WTC11 (cell line): Measurements from ENCODE around the gene SLC7A10. TPM values are rescaled to one million over a fixed set of nuclear protein-coding genes. Genes with fewer than 3 reads are reported as not detected.

Experiments
- ATAC-seq: fragments of 200-7000 bp; cut with Tn5 transposase; 2 replicates; pipeline ENCODE4 v1.10.0; 2021; ENCODE audit warnings: mild to moderate bottlenecking, moderate library complexity
- CTCF ChIA-PET: fragments of 300-600 bp; sonication (Branson Sonifier 250); formaldehyde crosslinking; loops from one replicate; lab custom pipeline; 2021; ENCODE audit warnings: antibody characterized with exemption; lab: Charles Lee
- POLR2A ChIA-PET: fragments of 350-600 bp; sonication (Branson Sonifier 250); formaldehyde crosslinking; loops from one replicate; lab custom pipeline; 2021; ENCODE audit warnings: antibody characterized with exemption; lab: Charles Lee
- DNase-seq: peaks from one replicate; pipeline ENCODE4 v3.0.0; 2021; ENCODE audit warnings: low spot score
- H3K27ac Mint-ChIP-seq: 2 replicates; pipeline ENCODE4 v1.8.0; 2021; ENCODE audit warnings: mixed read lengths
- H3K27me3 Mint-ChIP-seq: 2 replicates; pipeline ENCODE4 v1.8.0; 2021; ENCODE audit warnings: low read depth, mild to moderate bottlenecking, moderate library complexity, mixed read lengths
- H3K36me3 Mint-ChIP-seq: 2 replicates; pipeline ENCODE4 v1.8.0; 2021; ENCODE audit warnings: mixed read lengths
- H3K4me1 Mint-ChIP-seq: 2 replicates; pipeline ENCODE4 v1.8.0; 2022; ENCODE audit warnings: mixed read lengths
- H3K4me3 Mint-ChIP-seq: 2 replicates; pipeline ENCODE4 v1.8.0; 2021; ENCODE audit warnings: mild to moderate bottlenecking, moderate library complexity, mixed read lengths
- H3K9me3 Mint-ChIP-seq: 2 replicates; pipeline ENCODE4 v1.8.0; 2021; ENCODE audit warnings: mixed read lengths
- ATF3 ChIP-seq: sonication (generic); formaldehyde crosslinking; conservative IDR thresholded peaks from 2 replicates; pipeline ENCODE4 v1.8.1; 2022; ENCODE audit warnings: mild to moderate bottlenecking, missing genetic modification reagents
- CBFB ChIP-seq: sonication (generic); formaldehyde crosslinking; IDR thresholded peaks from 2 replicates; pipeline ENCODE4 v1.8.1; 2022; ENCODE audit warnings: mild to moderate bottlenecking, low read depth, missing genetic modification reagents
- ELF4 ChIP-seq: sonication (generic); formaldehyde crosslinking; IDR thresholded peaks from 2 replicates; pipeline ENCODE4 v1.8.1; 2022; ENCODE audit warnings: low read depth, mild to moderate bottlenecking, moderate library complexity, missing genetic modification reagents
- EMX1 ChIP-seq: fragments of 250-450 bp; sonication (Bioruptor Pico); IDR thresholded peaks from 2 replicates; pipeline ENCODE4 v1.8.0; 2021; ENCODE audit warnings: mild to moderate bottlenecking
- ETV6 ChIP-seq: sonication (generic); formaldehyde crosslinking; IDR thresholded peaks from 2 replicates; pipeline ENCODE4 v1.8.1; 2022; ENCODE audit warnings: mild to moderate bottlenecking, missing genetic modification reagents
- FOXK1 ChIP-seq: sonication (generic); formaldehyde crosslinking; IDR thresholded peaks from 2 replicates; pipeline ENCODE4 v1.8.0; 2022; ENCODE audit warnings: mild to moderate bottlenecking, moderate library complexity, missing genetic modification reagents
- GTF2I ChIP-seq: fragments of 250-450 bp; sonication (Bioruptor Pico); conservative IDR thresholded peaks from 2 replicates; pipeline ENCODE4 v1.4.0; 2021; ENCODE audit warnings: mild to moderate bottlenecking
- HMGA2 ChIP-seq: fragments of 250-450 bp; sonication (Bioruptor Pico); IDR thresholded peaks from 2 replicates; pipeline ENCODE4 v1.4.0; 2021; ENCODE audit warnings: mild to moderate bottlenecking, moderate library complexity
- IRF1 ChIP-seq: sonication (generic); formaldehyde crosslinking; IDR thresholded peaks from 2 replicates; pipeline ENCODE4 v1.8.0; 2023; ENCODE audit warnings: missing genetic modification reagents
- IRF2 ChIP-seq: sonication (generic); formaldehyde crosslinking; IDR thresholded peaks from 2 replicates; pipeline ENCODE4 v1.8.0; 2022; ENCODE audit warnings: low read depth, missing genetic modification reagents, borderline replicate concordance
- JAZF1 ChIP-seq: fragments of 250-450 bp; sonication (Bioruptor Pico); IDR thresholded peaks from 2 replicates; pipeline ENCODE4 v1.9.0; 2021; ENCODE audit warnings: moderate library complexity, mild to moderate bottlenecking, inconsistent platforms
- KAT7 ChIP-seq: sonication (generic); formaldehyde crosslinking; IDR thresholded peaks from 2 replicates; pipeline ENCODE4 v1.8.1; 2023; ENCODE audit warnings: missing genetic modification reagents, mild to moderate bottlenecking, borderline replicate concordance
- MLX ChIP-seq: sonication (generic); formaldehyde crosslinking; IDR thresholded peaks from 2 replicates; pipeline ENCODE4 v1.8.1; 2023; ENCODE audit warnings: mild to moderate bottlenecking, missing genetic modification reagents, moderate library complexity
- MXD4 ChIP-seq: fragments of 250-450 bp; sonication (Bioruptor Pico); IDR thresholded peaks from 2 replicates; pipeline ENCODE4 v1.8.0; 2021; ENCODE audit warnings: mild to moderate bottlenecking, moderate library complexity, borderline replicate concordance
- MYBL2 ChIP-seq: sonication (generic); formaldehyde crosslinking; IDR thresholded peaks from 2 replicates; pipeline ENCODE4 v1.8.1; 2023; ENCODE audit warnings: mild to moderate bottlenecking, moderate library complexity, missing genetic modification reagents
- TEAD1 ChIP-seq: sonication (generic); formaldehyde crosslinking; IDR thresholded peaks from 2 replicates; pipeline ENCODE4 v1.8.0; 2022; ENCODE audit warnings: mild to moderate bottlenecking, missing genetic modification reagents
- ZMAT4 ChIP-seq: fragments of 250-450 bp; sonication (Bioruptor Pico); IDR thresholded peaks from 2 replicates; pipeline ENCODE4 v1.9.0; 2021; ENCODE audit warnings: mild to moderate bottlenecking
- ZNF232 ChIP-seq: sonication (generic); formaldehyde crosslinking; IDR thresholded peaks from 2 replicates; pipeline ENCODE4 v1.8.0; 2022; ENCODE audit warnings: mild to moderate bottlenecking, missing genetic modification reagents
- ZNF317 ChIP-seq: sonication (generic); formaldehyde crosslinking; IDR thresholded peaks from 2 replicates; pipeline ENCODE4 v1.8.1; 2023; ENCODE audit warnings: low read depth, mild to moderate bottlenecking, moderate library complexity, missing genetic modification reagents, borderline replicate concordance
- ZNF425 ChIP-seq: fragments of 250-450 bp; sonication (Bioruptor Pico); conservative IDR thresholded peaks from 2 replicates; pipeline ENCODE4 v1.9.0; 2021; ENCODE audit warnings: mild to moderate bottlenecking
- ZNF532 ChIP-seq: fragments of 250-450 bp; sonication (Bioruptor Pico); IDR thresholded peaks from 2 replicates; pipeline ENCODE4 v1.9.0; 2021; ENCODE audit warnings: mild to moderate bottlenecking, borderline replicate concordance
- total RNA-seq: library from RNA; stranded (reverse); gene quantifications from 3 replicates; pipeline ENCODE4 v1.2.3, GENCODE V29; 2021

The SLC7A10 gene
- total RNA-seq, 1 experiment from 2014 or later = 4.2 TPM

GRCh38 chr19:33208904-33209849, 16.5 kb downstream of the SLC7A10 start:
- TF ChIP-seq EMX1 (CRISPR knock-in tag) (no peak), MYBL2 (CRISPR knock-in tag) (no peak), HMGA2 (CRISPR knock-in tag) (no peak), GTF2I (CRISPR knock-in tag) (no peak), MXD4 (CRISPR knock-in tag) (no peak), ZNF425 (CRISPR knock-in tag) (no peak), ZNF232 (CRISPR knock-in tag) (no peak), CBFB (no peak), ETV6 (CRISPR knock-in tag) (no peak), JAZF1 (CRISPR knock-in tag) (no peak)
- no peak overlapping the region for H3K4me3 Mint-ChIP-seq
- H3K36me3 Mint-ChIP-seq = no peaks in the 10 kb centered on the region
- no peaks in the 10 kb centered on the region for H3K9me3 Mint-ChIP-seq
- DNase-seq = no peak
- no peak overlapping the region for H3K27ac Mint-ChIP-seq
- H3K4me1 Mint-ChIP-seq = no peaks in the 10 kb centered on the region
- no peak for ATAC-seq
- ChIA-PET POLR2A (interaction anchor here (0.5 to 1.1 kb wide), 2 partner anchors 93 to 305 kb away, joined by 3 to 4 read pairs; partner anchors contain the start of gene CEBPA), CTCF (interaction anchor here (0.7 to 2.2 kb wide), 4 partner anchors 18 to 197 kb away, joined by 3 to 12 read pairs (median 4); no protein-coding TSS in a partner anchor)
- H3K27me3 Mint-ChIP-seq = no peaks in the 10 kb centered on the region

GRCh38 chr19:33208371-33208895, 17.2 kb downstream of the SLC7A10 start:
- peaks cover under 1% of the 10 kb centered on the region; the same call in 1 of the 2 replicates for H3K36me3 Mint-ChIP-seq
- H3K4me1 Mint-ChIP-seq = no peaks in the 10 kb centered on the region
- no peak for TF ChIP-seq ZNF532 (CRISPR knock-in tag)
- no peak for TF ChIP-seq ELF4 (CRISPR knock-in tag)
- no peak for TF ChIP-seq KAT7 (CRISPR knock-in tag)
- TF ChIP-seq IRF2 = no peak
- no peak for TF ChIP-seq TEAD1 (CRISPR knock-in tag)
- no peak for TF ChIP-seq ZNF317 (CRISPR knock-in tag)
- TF ChIP-seq ZMAT4 = no peak
- no peak for TF ChIP-seq IRF1
- TF ChIP-seq MLX (CRISPR knock-in tag) = no peak
- TF ChIP-seq ZNF232 (CRISPR knock-in tag) = no peak
- TF ChIP-seq FOXK1 = no peak
- TF ChIP-seq ATF3 (CRISPR knock-in tag) = no peak
- TF ChIP-seq, all 79 proteins: peak for 0
- Mint-ChIP-seq H3K9me3 (no peaks in the 10 kb centered on the region), H3K4me3 (no peak overlapping the region), H3K27ac (no peak overlapping the region), H3K27me3 (no peaks in the 10 kb centered on the region)
- ChIA-PET CTCF (interaction anchor here (0.8 to 2.2 kb wide), 2 partner anchors 24 to 190 kb away, joined by 3 to 12 read pairs; no protein-coding TSS in a partner anchor), POLR2A (no interaction called here)
- ATAC-seq (no peak), DNase-seq (no peak)
